Mesodermal cell (in vitro differentiated cells): ENCODE data around the gene ANKRD11.
"Not testable (repeated sequence)": the region's sequence is repeated elsewhere in the genome, so short reads cannot be mapped to it uniquely, and the experiment has no call there.

ENCODE experiments used
- H3K27ac ChIP-seq: 2 replicates; pipeline ENCODE4 v1.7.0; 2013; ENCODE audit warnings: mild to moderate bottlenecking, low read depth, low read length, moderate library complexity; ENCODE audit not compliant: severe bottlenecking
- H3K36me3 ChIP-seq: 2 replicates; pipeline ENCODE4 v1.7.1; 2013; ENCODE audit warnings: mild to moderate bottlenecking, low read length, moderate library complexity; ENCODE audit not compliant: control insufficient read depth, insufficient read depth
- H3K4me1 ChIP-seq: one replicate; pipeline ENCODE4 v1.7.1; 2013; ENCODE audit warnings: mild to moderate bottlenecking, low read length; ENCODE audit not compliant: insufficient read depth, control insufficient read depth, poor library complexity, severe bottlenecking
- H3K4me3 ChIP-seq: 2 replicates; pipeline ENCODE4 v1.7.0; 2013; ENCODE audit warnings: low read length, control low read depth, mild to moderate bottlenecking; ENCODE audit not compliant: insufficient read depth, poor library complexity, severe bottlenecking; ENCODE audit errors: extremely low read depth
- H3K9me3 ChIP-seq: 2 replicates; pipeline ENCODE4 v1.7.1; 2013; ENCODE audit warnings: mild to moderate bottlenecking, low read length, moderate library complexity; ENCODE audit not compliant: control insufficient read depth
- WGBS, 2 experiments: methylation state at CpG; one replicate each; pipeline ENCODE4 v1.1.5; 2013; ENCODE audit warnings: missing lambda C conversion rate in 2 of 2; ENCODE audit not compliant: insufficient coverage in 2 of 2; 5-methylcytosine and 5-hydroxymethylcytosine counted together

Gene ANKRD11

DNA sequence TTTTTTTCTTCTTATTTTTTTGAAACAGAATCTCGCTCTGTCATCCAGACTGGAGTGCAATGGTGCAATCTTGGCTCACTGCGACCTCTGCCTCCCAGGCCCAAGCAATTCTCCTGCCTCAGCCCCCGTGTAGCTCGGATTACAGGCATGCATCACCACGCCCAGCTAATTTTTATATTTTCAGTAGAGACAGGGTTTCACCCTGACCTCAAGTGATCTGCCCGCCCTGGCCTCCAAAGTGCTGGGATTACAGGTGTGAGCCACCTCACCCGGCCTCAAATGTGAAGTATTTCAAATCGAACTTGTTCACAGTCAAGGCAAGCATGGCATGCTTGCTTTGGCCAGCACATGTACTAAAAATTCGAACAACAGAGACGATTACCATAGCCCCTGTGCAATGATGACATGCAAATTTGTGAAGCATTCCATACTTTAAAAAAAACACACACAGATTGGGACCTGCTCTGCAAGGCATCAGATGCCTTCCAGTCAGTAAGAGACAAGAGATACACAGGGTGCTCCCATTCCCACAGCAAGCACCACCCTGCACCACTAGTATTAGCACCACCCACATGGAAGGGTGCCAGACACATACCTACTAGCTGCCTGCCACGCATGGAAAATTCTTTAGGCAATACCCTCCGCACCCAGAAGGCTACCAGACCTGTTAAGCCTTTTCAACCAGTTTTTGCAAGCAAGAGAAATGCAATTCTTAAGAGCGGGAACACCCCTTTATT is 47.2 kb downstream of the ANKRD11 start:
- Histone ChIP-seq H3K27ac (peak overlapping the region; percentile 81), H3K9me3 (no peaks in the 10 kb centered on the region), H3K4me3 (no peak overlapping the region), H3K4me1 (peaks cover 41% of the 10 kb centered on the region), H3K36me3 (peaks cover 20% of the 10 kb centered on the region)
- 81 to 87% methylated on average over 12 of the region's 13 CpGs for WGBS, 2 experiments

DNA sequence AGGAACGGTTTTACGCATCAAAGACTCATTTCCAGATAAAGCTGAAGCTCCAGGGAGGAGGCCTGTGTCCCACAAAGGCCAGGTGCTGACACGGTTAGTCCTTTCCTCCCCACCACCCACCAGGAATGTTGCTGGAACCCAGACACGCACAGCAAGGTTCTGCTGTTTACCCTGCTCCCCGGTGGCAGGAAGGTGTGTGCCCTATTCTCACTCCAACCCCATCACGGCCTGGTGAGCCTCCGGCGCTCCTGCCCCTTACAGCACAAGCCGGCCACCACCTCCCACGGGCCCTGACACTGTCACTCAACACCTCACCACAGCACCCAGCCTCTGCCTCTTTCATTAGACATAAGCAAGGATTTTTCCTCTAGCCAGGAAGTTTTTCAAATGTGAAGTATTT is 47.8 kb downstream of the ANKRD11 start:
- 73 to 85% methylated on average over 4 to 10 of the region's 10 CpGs for WGBS, 2 experiments
- H3K9me3 ChIP-seq = no peaks in the 10 kb centered on the region
- H3K4me3 ChIP-seq = no peak overlapping the region
- H3K27ac ChIP-seq = peak overlapping the region; percentile 81
- peaks cover 41% of the 10 kb centered on the region for H3K4me1 ChIP-seq
- H3K36me3 ChIP-seq = peaks cover 20% of the 10 kb centered on the region

DNA sequence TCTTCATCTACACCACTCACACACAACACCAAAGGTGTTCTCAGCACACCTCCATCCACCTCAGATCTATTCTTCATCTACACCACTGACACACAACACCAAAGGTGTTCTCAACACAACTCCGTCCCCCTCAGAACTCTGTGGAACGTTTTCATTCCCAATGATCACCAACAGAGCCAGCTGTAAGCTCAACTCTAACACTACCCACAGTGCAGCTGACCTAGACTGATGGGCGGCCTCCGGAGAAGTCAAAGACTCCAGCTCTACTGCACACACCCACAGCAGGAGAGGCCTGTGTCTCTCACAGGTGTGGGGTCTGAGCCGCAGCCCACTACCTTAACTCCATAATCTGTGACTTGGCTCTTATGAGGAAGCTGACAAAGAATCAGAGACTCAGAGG is 50.7 kb downstream of the ANKRD11 start:
- WGBS, 2 experiments = 93 to 100% methylated on average over 3 to 4 of the region's 5 CpGs
- H3K36me3 ChIP-seq = peaks cover 42% of the 10 kb centered on the region

DNA sequence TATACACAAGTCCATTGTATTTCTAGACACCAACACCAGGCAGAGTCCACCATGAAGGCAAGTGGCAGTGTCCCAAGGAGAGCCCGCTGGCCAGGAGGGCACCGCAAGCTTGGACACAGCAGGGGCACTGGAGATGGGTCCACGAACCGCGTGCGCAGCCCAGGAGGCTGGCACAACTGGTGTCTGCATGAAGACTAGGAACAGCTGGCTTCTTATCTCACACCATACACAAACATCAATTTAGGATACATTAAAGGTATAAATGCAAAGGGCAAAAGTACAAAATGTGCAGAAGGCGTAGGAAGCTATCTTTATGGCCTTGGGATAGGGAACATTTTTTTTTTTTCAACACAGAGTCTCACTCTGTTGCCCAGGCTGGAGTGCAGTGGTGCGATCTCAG is 52.4 kb downstream of the ANKRD11 start:
- Histone ChIP-seq H3K9me3 (no peaks in the 10 kb centered on the region), H3K36me3 (peaks cover 51% of the 10 kb centered on the region), H3K27ac (no peak overlapping the region), H3K4me3 (no peak overlapping the region), H3K4me1 (peaks cover 10% of the 10 kb centered on the region)
- 100% methylated on average over 1 to 3 of the region's 8 CpGs for WGBS, 2 experiments

More for the DNA sequence above, 50.7 kb downstream of the ANKRD11 start:
- H3K27ac ChIP-seq = no peak overlapping the region
- H3K4me1 ChIP-seq = peaks cover 27% of the 10 kb centered on the region
- H3K9me3 ChIP-seq = no peaks in the 10 kb centered on the region
- H3K4me3 ChIP-seq = no peak overlapping the region

DNA sequence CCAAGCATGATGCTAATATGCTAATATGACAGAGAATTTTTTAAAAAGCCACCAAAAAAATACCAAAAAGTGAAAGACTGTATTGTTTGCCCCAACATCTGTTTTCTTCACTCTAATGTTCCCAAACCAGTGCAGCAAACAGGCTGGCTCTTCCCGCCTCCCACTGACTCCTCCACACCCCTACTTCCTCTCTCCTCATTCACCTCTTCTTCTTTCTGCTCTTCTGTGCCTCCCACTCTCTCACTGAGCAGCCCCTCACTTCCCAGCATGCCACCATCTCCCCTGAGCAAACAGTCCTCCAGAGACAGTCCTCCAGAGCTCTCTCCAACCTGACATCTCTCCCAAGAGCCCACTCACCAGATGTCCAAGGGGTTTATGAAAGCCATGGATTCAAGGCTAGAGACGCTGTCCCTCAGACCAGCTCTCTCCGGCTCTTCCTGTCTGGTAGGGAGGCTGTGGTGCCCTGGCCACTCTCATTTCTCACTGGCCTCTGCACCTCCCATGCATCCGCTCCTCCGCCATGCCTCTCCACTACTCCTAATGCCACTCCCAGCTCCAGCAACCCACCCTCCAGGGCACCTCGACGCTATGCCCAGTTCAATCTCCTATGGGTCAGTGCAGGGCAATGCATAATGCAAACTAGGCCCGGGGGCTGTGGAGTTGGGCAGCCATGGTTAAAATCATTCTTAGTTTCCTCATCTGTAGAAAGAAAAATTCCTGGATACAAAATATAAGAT is 52.9 kb downstream of the ANKRD11 start:
- Histone ChIP-seq H3K36me3 (peaks cover 51% of the 10 kb centered on the region), H3K9me3 (no peaks in the 10 kb centered on the region), H3K27ac (no peak overlapping the region), H3K4me3 (no peak overlapping the region), H3K4me1 (peaks cover 4% of the 10 kb centered on the region)
- 97 to 98% methylated on average over 4 to 7 of the region's 8 CpGs for WGBS, 2 experiments

DNA sequence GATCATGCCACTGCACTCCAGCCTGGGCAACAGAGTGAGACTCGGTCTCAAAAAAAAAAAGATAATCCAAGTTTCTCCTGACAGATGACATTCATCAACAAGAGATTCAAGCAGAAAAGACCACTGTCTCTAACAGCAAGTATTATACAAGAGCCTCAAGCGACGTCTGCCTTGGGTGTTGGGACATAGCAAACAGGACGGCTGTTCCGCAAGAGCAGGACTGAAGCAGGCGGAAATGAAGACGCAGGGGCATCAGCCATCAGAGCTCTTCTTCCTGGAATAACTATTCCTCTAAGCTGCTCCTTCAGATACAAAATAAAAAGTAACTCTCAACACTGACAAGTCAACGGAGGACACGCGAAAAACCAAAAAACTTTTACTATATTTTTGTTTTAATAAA is 54.0 kb downstream of the ANKRD11 start:
- peaks cover 51% of the 10 kb centered on the region for H3K36me3 ChIP-seq
- H3K4me1 ChIP-seq = peaks cover 14% of the 10 kb centered on the region
- H3K9me3 ChIP-seq = no peaks in the 10 kb centered on the region
- whole genome bisulfite sequencing, 2 experiments = 97 to 98% methylated on average over 6 to 7 of the region's 10 CpGs
- no peak overlapping the region for H3K4me3 ChIP-seq
- H3K27ac ChIP-seq = no peak overlapping the region

DNA sequence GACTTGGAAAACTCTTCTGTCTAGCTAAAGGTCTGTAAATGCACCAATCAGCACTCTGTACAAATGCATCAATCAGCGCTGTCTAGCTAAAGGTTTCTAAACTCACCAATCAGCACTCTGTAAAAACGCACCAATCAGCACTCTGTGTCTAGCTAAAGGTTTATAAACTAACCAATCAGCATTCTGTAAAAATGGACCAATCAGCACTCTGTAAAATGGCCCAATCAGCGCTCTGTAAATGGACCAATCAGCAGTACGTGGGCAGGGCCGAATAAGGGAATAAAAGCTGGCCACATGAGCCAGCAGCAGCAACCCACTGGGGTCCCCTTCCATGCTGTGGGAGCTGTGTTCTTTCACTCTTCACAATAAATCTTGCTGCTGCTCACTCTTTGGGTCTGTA is 55.3 kb downstream of the ANKRD11 start:
- H3K9me3 ChIP-seq, H3K27ac ChIP-seq, H3K4me3 ChIP-seq: not testable (repeated sequence)
- H3K4me1 ChIP-seq = peaks cover 14% of the 10 kb centered on the region
- H3K36me3 ChIP-seq = peaks cover 46% of the 10 kb centered on the region
- WGBS, 2 experiments = 91 to 97% methylated on average over 5 of the region's 5 CpGs

DNA sequence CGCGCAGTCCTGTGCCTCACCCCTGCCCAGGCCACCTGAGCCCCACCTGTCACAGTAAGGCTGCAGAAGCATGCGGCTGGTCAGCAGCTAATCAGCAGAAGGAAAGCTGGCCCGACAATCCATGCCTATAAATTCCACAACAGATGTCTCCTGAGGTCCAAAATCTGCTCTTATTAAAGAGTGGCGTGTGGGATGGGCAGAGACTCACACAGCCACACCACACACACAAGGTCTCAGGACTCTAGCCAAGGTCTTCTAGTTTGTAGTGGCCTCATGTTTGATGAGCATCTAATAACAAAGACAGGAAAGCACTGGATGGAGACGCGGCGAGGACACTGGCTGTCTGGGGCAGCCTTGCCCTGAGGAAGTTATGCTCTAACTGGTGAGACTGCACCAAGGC is 55.9 kb downstream of the ANKRD11 start:
- Histone ChIP-seq H3K4me1 (peaks cover 14% of the 10 kb centered on the region), H3K36me3 (peaks cover 43% of the 10 kb centered on the region), H3K27ac (no peak overlapping the region), H3K9me3 (no peaks in the 10 kb centered on the region), H3K4me3 (no peak overlapping the region)
- WGBS, 2 experiments = 95 to 96% methylated on average over 5 to 7 of the region's 8 CpGs

DNA sequence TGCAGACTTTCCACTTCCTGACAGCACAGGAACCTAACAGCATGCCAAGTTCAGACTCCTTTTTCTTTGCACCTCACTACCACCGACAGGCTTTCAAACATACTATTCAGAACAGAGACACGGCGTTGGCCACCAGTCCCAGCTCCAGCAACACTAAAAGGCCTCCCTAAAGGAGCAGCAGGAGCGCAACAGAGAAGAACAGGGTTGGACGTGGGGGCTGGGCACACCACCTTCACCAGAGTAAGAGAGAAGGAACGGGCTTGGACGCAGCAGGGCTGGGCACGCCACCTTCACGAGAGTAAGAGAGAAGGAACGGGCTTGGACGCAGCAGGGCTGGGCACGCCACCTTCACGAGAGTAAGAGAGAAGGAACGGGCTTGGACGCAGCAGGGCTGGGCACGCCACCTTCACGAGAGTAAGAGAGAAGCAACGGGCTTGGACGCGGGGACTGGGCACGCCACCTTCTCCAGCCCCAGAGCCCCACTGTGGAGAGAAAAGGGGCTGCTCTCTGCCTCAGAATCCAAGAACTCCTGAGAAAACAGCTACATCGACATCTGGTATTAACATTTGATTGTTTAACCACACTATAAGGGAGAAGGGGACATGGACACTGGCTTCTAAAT is 56.9 kb downstream of the ANKRD11 start:
- 98% methylated on average over 11 to 20 of the region's 22 CpGs for WGBS, 2 experiments
- not testable (repeated sequence) for H3K27ac ChIP-seq, H3K4me3 ChIP-seq, H3K9me3 ChIP-seq
- peaks cover 33% of the 10 kb centered on the region for H3K36me3 ChIP-seq
- peaks cover 10% of the 10 kb centered on the region for H3K4me1 ChIP-seq

DNA sequence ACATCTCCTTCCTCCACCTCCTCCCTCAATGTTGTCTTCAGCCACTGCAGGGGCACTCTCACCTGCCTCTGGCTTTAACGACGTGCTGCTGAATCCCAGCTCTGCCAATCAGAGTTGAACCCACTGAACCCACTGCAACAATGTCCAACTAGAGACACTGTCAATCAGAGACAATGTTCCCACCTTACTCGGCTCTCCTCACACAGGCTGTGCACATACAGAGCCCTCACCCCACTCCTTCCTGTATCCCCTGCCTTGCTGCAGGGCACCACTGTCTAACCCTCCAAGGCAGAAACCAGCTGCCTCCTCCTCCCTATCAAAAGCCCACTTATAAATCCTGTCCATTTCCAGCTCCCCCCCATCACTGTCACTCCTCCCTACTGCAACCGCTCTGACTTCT is 58.7 kb downstream of the ANKRD11 start:
- 89% methylated on average over 4 of the region's 4 CpGs for WGBS, 2 experiments
- no peaks in the 10 kb centered on the region for H3K9me3 ChIP-seq
- H3K27ac ChIP-seq = no peak overlapping the region
- no peak overlapping the region for H3K4me3 ChIP-seq
- peaks cover 15% of the 10 kb centered on the region for H3K4me1 ChIP-seq
- peaks cover 31% of the 10 kb centered on the region for H3K36me3 ChIP-seq
